ENCODE measurements around the gene TRIM65.

DNA sequence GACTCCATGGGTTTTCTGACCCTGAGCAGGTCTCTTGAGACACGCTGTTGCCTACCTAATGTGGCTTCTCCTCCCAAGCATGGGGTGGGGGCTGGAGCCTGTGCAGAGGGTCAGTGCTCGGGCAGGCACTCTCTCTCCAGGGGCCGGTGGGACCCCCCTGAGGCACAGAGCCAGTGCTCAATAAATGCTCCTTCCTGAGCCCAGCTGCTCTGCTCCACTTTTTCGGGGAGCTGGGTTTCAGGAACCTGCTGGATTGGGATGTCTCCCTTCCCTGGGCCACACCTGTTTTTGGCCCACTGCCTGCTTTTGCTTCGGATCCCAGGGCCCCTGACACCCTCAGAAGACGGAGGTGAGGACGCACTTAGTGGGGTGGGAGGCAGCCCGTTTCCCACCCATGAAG is 1.3 kb upstream of the TRIM65 start:
- TF ChIP-seq, protein P1, sequence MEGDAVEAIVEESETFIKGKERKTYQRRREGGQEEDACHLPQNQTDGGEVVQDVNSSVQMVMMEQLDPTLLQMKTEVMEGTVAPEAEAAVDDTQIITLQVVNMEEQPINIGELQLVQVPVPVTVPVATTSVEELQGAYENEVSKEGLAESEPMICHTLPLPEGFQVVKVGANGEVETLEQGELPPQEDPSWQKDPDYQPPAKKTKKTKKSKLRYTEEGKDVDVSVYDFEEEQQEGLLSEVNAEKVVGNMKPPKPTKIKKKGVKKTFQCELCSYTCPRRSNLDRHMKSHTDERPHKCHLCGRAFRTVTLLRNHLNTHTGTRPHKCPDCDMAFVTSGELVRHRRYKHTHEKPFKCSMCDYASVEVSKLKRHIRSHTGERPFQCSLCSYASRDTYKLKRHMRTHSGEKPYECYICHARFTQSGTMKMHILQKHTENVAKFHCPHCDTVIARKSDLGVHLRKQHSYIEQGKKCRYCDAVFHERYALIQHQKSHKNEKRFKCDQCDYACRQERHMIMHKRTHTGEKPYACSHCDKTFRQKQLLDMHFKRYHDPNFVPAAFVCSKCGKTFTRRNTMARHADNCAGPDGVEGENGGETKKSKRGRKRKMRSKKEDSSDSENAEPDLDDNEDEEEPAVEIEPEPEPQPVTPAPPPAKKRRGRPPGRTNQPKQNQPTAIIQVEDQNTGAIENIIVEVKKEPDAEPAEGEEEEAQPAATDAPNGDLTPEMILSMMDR (IDR thresholded peaks at IDR 0.05), result no peak
- TF ChIP-seq ZFX (IDR thresholded peaks at IDR 0.05; ENCODE audit: borderline replicate concordance), result no peak

Measured in 22Rv1 (cell line).